Breast epithelium (tissue), 3 donors: ENCODE data around the gene FBXO31.

Experiments
- POLR2A ChIP-seq: fragments of 450-650 bp; IDR thresholded peaks from one replicate; pipeline ENCODE4 v1.6.1; 2016; ENCODE audit warnings: antibody characterized with exemption, mild to moderate bottlenecking, moderate library complexity
- POLR2AphosphoS5 ChIP-seq, 3 donors: sonication (generic); formaldehyde crosslinking; IDR thresholded peaks; one replicate each; pipeline ENCODE4 v1.6.1; 2017; ENCODE audit warnings: antibody characterized with exemption in 3 of 3
- TF ChIP-seq, protein P1 (sequence below), 3 donors: fragments of 450-650 bp; IDR thresholded peaks; one replicate each; pipeline ENCODE4 v1.5.1; 2016 to 2017; ENCODE audit warnings: antibody characterized with exemption in 3 of 3, mild to moderate bottlenecking in 3 of 3, moderate library complexity in 3 of 3

GRCh38 chr16:87298857-87299465, 84.6 kb downstream of the FBXO31 start:
- TF ChIP-seq, protein P1, sequence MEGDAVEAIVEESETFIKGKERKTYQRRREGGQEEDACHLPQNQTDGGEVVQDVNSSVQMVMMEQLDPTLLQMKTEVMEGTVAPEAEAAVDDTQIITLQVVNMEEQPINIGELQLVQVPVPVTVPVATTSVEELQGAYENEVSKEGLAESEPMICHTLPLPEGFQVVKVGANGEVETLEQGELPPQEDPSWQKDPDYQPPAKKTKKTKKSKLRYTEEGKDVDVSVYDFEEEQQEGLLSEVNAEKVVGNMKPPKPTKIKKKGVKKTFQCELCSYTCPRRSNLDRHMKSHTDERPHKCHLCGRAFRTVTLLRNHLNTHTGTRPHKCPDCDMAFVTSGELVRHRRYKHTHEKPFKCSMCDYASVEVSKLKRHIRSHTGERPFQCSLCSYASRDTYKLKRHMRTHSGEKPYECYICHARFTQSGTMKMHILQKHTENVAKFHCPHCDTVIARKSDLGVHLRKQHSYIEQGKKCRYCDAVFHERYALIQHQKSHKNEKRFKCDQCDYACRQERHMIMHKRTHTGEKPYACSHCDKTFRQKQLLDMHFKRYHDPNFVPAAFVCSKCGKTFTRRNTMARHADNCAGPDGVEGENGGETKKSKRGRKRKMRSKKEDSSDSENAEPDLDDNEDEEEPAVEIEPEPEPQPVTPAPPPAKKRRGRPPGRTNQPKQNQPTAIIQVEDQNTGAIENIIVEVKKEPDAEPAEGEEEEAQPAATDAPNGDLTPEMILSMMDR (IDR thresholded peaks at IDR 0.05): no peak
- TF ChIP-seq POLR2A (no peak), POLR2AphosphoS5 (IDR thresholded peaks at IDR 0.05) (no peak)
